Measurements from ENCODE around the gene C2orf92. TPM values are rescaled to one million over a fixed set of nuclear protein-coding genes. Genes with fewer than 3 reads are reported as not detected.

C2orf92 gene
- total RNA-seq, 2 donors from 2014 or later, result 21.3 to 47.1 TPM

- no peak for ATAC-seq
- Histone ChIP-seq H3K27me3 (no peaks in the 10 kb centered on the region), H3K27ac (no peak overlapping the region), H3K36me3 (replicated peaks in 1 of 2; ENCODE audit: insufficient read depth in 1 of 2, low read depth in 2 of 2) (no peaks in the 10 kb centered on the region), H3K4me3 (no peak overlapping the region), H3K4me1 (peaks cover 3% of the 10 kb centered on the region), H3K9me3 (no peaks in the 10 kb centered on the region)
- no peak for TF ChIP-seq CTCF (IDR thresholded peaks at IDR 0.05)
- no peak for TF ChIP-seq POLR2A (IDR thresholded peaks at IDR 0.05)
- intact Hi-C loops (cut with DNase I), result no loop called here
- WGBS, 2 donors, result 79 to 86% methylated on average over 5 to 6 of the region's 6 CpGs
- DNase-seq, result no peak
Measured at GRCh38 chr2:97701851-97702465, 32.4 kb downstream of the C2orf92 start.

- intact Hi-C loops (cut with DNase I), result no loop called here
- TF ChIP-seq POLR2A (IDR thresholded peaks at IDR 0.05) (no peak), CTCF (IDR thresholded peaks at IDR 0.05) (no peak)
- no peak for DNase-seq
- Histone ChIP-seq H3K4me3 (no peak overlapping the region), H3K27me3 (no peaks in the 10 kb centered on the region), H3K4me1 (no peaks in the 10 kb centered on the region), H3K9me3 (no peaks in the 10 kb centered on the region), H3K36me3 (replicated peaks in 1 of 2; ENCODE audit: insufficient read depth in 1 of 2, low read depth in 2 of 2) (no peaks in the 10 kb centered on the region), H3K27ac (no peak overlapping the region)
- no peak for ATAC-seq
- WGBS, 2 donors, result 78 to 81% methylated on average over 18 to 19 of the region's 19 CpGs
Measured at GRCh38 chr2:97702731-97703470, 33.4 kb downstream of the C2orf92 start.

- 47 to 55% methylated on average over 3 of the region's 3 CpGs for WGBS, 2 donors
- Histone ChIP-seq H3K27ac (no peak overlapping the region), H3K9me3 (no peaks in the 10 kb centered on the region), H3K4me3 (no peak overlapping the region), H3K36me3 (replicated peaks in 1 of 2; ENCODE audit: insufficient read depth in 1 of 2, low read depth in 2 of 2) (no peaks in the 10 kb centered on the region), H3K4me1 (no peaks in the 10 kb centered on the region), H3K27me3 (no peaks in the 10 kb centered on the region)
- TF ChIP-seq POLR2A (IDR thresholded peaks at IDR 0.05), result no peak
- no peak for TF ChIP-seq CTCF (IDR thresholded peaks at IDR 0.05)
- intact Hi-C loops (cut with DNase I), result no loop called here
- ATAC-seq, result no peak
- DNase-seq, result no peak
Measured at GRCh38 chr2:97703741-97704140, 34.2 kb downstream of the C2orf92 start.

GRCh38 chr2:97704989-97705388, 35.5 kb downstream of the C2orf92 start:
- 86 to 91% methylated on average over 5 of the region's 5 CpGs for WGBS, 2 donors
- Histone ChIP-seq H3K4me1 (no peaks in the 10 kb centered on the region), H3K9me3 (no peaks in the 10 kb centered on the region), H3K36me3 (replicated peaks in 1 of 2; ENCODE audit: insufficient read depth in 1 of 2, low read depth in 2 of 2) (no peaks in the 10 kb centered on the region), H3K27ac (no peak overlapping the region), H3K27me3 (no peaks in the 10 kb centered on the region), H3K4me3 (no peak overlapping the region)
- intact Hi-C loops (cut with DNase I), result no loop called here
- no peak for ATAC-seq
- no peak for DNase-seq
- TF ChIP-seq POLR2A (IDR thresholded peaks at IDR 0.05), result no peak
- TF ChIP-seq CTCF (IDR thresholded peaks at IDR 0.05), result no peak

- no peaks in the 10 kb centered on the region for H3K27me3 ChIP-seq
- ATAC-seq (no peak), DNase-seq (no peak)
- TF ChIP-seq POLR2A (IDR thresholded peaks at IDR 0.05), result no peak
- TF ChIP-seq CTCF (IDR thresholded peaks at IDR 0.05), result no peak
- intact Hi-C loops (cut with DNase I), result no loop called here
- H3K36me3 ChIP-seq (replicated peaks in 1 of 2; ENCODE audit: insufficient read depth in 1 of 2, low read depth in 2 of 2), result no peaks in the 10 kb centered on the region
- WGBS, 2 donors, result 93 to 94% methylated on average over 13 of the region's 13 CpGs
- no peak overlapping the region for H3K27ac ChIP-seq
- H3K4me1 ChIP-seq, result no peaks in the 10 kb centered on the region
- no peak overlapping the region for H3K4me3 ChIP-seq
- no peaks in the 10 kb centered on the region for H3K9me3 ChIP-seq
Measured at GRCh38 chr2:97706112-97706511, 36.6 kb downstream of the C2orf92 start.
